Measurements from ENCODE around the gene WFIKKN1. TPM values are rescaled to one million over a fixed set of nuclear protein-coding genes. Genes with fewer than 3 reads are reported as not detected.

WFIKKN1 gene
- total and polyA plus RNA-seq, 2 of the 13 experiments (the other 11 are each of a cell fraction or from before 2014, with no cell fraction given) = 1.7 to 4.9 TPM

GRCh38 chr16:645852-646678 is 15.3 kb downstream of the WFIKKN1 start (continued):
- TF ChIP-seq CSRNP2 (CRISPR knock-in tag; conservative IDR thresholded peaks at IDR 0.05; ENCODE audit: low read depth) (no peak), ZNF792 (CRISPR knock-in tag; IDR thresholded peaks at IDR 0.05) (no peak), RNF219 (CRISPR knock-in tag; IDR thresholded peaks at IDR 0.05) (no peak), ZNF609 (CRISPR knock-in tag; IDR thresholded peaks at IDR 0.05; ENCODE audit: borderline replicate concordance) (no peak), AKNA (CRISPR knock-in tag; IDR thresholded peaks at IDR 0.05; ENCODE audit: borderline replicate concordance) (no peak), ZFP82 (CRISPR knock-in tag; IDR thresholded peaks at IDR 0.05; ENCODE audit: borderline replicate concordance) (no peak), YEATS2 (CRISPR knock-in tag; IDR thresholded peaks at IDR 0.05; ENCODE audit: borderline replicate concordance) (no peak), SETDB1 (CRISPR knock-in tag; IDR thresholded peaks at IDR 0.05; ENCODE audit: borderline replicate concordance) (no peak), PTBP1 (IDR thresholded peaks at IDR 0.05; ENCODE audit: low read depth, low read length, poor library complexity, severe bottlenecking) (no peak), ZNF574 (CRISPR knock-in tag; IDR thresholded peaks at IDR 0.05) (peak; percentile 53; the same call in 1 of the 2 replicates)
